H1 (cell line): Measurements from ENCODE around the gene GTF2IRD1. TPM values are rescaled to one million over a fixed set of nuclear protein-coding genes. Genes with fewer than 3 reads are reported as not detected.

ENCODE experiments used
- CTBP2 ChIP-seq: IDR thresholded peaks from 2 replicates; pipeline ENCODE4 v1.7.0; 2011; ENCODE audit warnings: borderline replicate concordance, mild to moderate bottlenecking, moderate library complexity, mixed read lengths, low read length; ENCODE audit not compliant: insufficient read depth, insufficient read length
- EP300 ChIP-seq, 2 experiments: IDR thresholded peaks; 1 replicate in 1 of 2; 2 replicates in 1 of 2; pipeline ENCODE4 v1.6.1; 2011 to 2012; ENCODE audit warnings: low read depth in 2 of 2, low read length in 2 of 2, mild to moderate bottlenecking in 2 of 2, borderline replicate concordance in 1 of 2, inconsistent platforms in 1 of 2, moderate library complexity in 1 of 2
- KDM5A ChIP-seq: fragments of 200-600 bp; IDR thresholded peaks from 2 replicates; pipeline ENCODE4 v1.7.1; 2012; ENCODE audit warnings: mild to moderate bottlenecking, low read length, inconsistent platforms, mixed read lengths
- polyA plus RNA-seq, 7 experiments: library from polyadenylated mRNA; depleted of rRNA in 3 of 7; stranded (reverse) in 5 of 7; unstranded in 2 of 7; fragments of >200 nt in 5 of 7; fragments of 200-250 nt in 2 of 7; gene quantifications; 1 replicate in 5 of 7; 2 replicates in 1 of 7; 4 replicates in 1 of 7; pipeline versions ENCODE4 v1.2.1 to v1.2.3, GENCODE V29; 2011 to 2013; ENCODE audit warnings: missing spikeins in 2 of 7, mixed read lengths in 2 of 7
- total RNA-seq: library from RNA; stranded (reverse); fragmentation: NEBNext Ultra II Directional; extraction: Animal tissue kit (Norgen Biotek cat#: 25700); gene quantifications from 2 replicates; pipeline ENCODE4 v1.2.1, GENCODE V29; 2021
- TF ChIP-seq, protein P1 (sequence below): fragments of 300-600 bp; sonication (generic); IDR thresholded peaks from 2 replicates; pipeline ENCODE4 v1.7.1; 2012; ENCODE audit warnings: low read length, moderate library complexity, mild to moderate bottlenecking, inconsistent platforms; ENCODE audit not compliant: insufficient replicate concordance

The GTF2IRD1 gene
- total and polyA plus RNA-seq, 2 of the 8 experiments (the other 6 are each of a cell fraction or from before 2014, with no cell fraction given): 27.4 to 45.4 TPM

DNA sequence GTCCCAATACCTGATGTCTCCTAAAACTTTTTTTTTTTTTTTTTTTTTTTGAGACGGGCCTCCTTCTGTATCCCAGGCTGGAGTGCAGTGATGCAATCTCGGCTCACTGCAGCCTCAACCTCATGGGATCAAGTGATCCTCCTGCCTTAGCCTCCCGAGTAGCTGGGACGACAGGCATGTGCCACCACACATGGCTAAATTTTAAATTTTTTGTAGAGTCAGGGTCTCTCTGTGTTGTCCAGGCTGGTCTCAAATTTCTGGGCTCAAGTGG is 28.4 kb downstream of the GTF2IRD1 start (continued):
- TF ChIP-seq, protein P1, sequence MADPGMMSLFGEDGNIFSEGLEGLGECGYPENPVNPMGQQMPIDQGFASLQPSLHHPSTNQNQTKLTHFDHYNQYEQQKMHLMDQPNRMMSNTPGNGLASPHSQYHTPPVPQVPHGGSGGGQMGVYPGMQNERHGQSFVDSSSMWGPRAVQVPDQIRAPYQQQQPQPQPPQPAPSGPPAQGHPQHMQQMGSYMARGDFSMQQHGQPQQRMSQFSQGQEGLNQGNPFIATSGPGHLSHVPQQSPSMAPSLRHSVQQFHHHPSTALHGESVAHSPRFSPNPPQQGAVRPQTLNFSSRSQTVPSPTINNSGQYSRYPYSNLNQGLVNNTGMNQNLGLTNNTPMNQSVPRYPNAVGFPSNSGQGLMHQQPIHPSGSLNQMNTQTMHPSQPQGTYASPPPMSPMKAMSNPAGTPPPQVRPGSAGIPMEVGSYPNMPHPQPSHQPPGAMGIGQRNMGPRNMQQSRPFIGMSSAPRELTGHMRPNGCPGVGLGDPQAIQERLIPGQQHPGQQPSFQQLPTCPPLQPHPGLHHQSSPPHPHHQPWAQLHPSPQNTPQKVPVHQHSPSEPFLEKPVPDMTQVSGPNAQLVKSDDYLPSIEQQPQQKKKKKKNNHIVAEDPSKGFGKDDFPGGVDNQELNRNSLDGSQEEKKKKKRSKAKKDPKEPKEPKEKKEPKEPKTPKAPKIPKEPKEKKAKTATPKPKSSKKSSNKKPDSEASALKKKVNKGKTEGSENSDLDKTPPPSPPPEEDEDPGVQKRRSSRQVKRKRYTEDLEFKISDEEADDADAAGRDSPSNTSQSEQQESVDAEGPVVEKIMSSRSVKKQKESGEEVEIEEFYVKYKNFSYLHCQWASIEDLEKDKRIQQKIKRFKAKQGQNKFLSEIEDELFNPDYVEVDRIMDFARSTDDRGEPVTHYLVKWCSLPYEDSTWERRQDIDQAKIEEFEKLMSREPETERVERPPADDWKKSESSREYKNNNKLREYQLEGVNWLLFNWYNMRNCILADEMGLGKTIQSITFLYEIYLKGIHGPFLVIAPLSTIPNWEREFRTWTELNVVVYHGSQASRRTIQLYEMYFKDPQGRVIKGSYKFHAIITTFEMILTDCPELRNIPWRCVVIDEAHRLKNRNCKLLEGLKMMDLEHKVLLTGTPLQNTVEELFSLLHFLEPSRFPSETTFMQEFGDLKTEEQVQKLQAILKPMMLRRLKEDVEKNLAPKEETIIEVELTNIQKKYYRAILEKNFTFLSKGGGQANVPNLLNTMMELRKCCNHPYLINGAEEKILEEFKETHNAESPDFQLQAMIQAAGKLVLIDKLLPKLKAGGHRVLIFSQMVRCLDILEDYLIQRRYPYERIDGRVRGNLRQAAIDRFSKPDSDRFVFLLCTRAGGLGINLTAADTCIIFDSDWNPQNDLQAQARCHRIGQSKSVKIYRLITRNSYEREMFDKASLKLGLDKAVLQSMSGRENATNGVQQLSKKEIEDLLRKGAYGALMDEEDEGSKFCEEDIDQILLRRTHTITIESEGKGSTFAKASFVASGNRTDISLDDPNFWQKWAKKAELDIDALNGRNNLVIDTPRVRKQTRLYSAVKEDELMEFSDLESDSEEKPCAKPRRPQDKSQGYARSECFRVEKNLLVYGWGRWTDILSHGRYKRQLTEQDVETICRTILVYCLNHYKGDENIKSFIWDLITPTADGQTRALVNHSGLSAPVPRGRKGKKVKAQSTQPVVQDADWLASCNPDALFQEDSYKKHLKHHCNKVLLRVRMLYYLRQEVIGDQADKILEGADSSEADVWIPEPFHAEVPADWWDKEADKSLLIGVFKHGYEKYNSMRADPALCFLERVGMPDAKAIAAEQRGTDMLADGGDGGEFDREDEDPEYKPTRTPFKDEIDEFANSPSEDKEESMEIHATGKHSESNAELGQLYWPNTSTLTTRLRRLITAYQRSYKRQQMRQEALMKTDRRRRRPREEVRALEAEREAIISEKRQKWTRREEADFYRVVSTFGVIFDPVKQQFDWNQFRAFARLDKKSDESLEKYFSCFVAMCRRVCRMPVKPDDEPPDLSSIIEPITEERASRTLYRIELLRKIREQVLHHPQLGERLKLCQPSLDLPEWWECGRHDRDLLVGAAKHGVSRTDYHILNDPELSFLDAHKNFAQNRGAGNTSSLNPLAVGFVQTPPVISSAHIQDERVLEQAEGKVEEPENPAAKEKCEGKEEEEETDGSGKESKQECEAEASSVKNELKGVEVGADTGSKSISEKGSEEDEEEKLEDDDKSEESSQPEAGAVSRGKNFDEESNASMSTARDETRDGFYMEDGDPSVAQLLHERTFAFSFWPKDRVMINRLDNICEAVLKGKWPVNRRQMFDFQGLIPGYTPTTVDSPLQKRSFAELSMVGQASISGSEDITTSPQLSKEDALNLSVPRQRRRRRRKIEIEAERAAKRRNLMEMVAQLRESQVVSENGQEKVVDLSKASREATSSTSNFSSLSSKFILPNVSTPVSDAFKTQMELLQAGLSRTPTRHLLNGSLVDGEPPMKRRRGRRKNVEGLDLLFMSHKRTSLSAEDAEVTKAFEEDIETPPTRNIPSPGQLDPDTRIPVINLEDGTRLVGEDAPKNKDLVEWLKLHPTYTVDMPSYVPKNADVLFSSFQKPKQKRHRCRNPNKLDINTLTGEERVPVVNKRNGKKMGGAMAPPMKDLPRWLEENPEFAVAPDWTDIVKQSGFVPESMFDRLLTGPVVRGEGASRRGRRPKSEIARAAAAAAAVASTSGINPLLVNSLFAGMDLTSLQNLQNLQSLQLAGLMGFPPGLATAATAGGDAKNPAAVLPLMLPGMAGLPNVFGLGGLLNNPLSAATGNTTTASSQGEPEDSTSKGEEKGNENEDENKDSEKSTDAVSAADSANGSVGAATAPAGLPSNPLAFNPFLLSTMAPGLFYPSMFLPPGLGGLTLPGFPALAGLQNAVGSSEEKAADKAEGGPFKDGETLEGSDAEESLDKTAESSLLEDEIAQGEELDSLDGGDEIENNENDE: no peak
- TF ChIP-seq KDM5A: no peak
- no peak for TF ChIP-seq EP300 (IDR thresholded peaks at IDR 0.05; ENCODE audit: borderline replicate concordance in 1 of 2, low read depth in 2 of 2, low read length in 2 of 2)
- TF ChIP-seq CTBP2: no peak
